ENCODE measurements around the gene VWA3B.

VWA3B gene

DNA sequence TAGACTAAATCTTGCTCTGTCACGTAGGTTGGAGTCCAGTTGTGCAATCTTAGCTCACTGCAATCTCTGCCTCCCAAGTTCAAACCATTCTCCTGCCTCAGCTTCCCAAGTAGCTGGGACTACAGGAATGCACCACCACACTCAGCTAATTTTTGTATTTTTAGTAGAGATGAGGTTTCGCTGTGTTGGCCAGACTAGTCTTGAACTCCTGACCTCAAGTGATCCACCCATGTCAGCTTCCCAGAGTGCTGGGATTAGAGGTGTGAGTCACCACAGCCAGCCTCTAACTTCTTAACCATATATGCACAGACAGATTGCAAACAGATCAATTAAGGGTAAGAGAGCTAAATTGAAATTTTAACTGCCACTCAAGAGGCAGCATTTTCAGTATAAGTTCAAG, 237.2 kb downstream of the VWA3B start:
- in situ Hi-C loops (cut with MboI; ENCODE audit: low sequenced_read_pairs): no loop called here

DNA sequence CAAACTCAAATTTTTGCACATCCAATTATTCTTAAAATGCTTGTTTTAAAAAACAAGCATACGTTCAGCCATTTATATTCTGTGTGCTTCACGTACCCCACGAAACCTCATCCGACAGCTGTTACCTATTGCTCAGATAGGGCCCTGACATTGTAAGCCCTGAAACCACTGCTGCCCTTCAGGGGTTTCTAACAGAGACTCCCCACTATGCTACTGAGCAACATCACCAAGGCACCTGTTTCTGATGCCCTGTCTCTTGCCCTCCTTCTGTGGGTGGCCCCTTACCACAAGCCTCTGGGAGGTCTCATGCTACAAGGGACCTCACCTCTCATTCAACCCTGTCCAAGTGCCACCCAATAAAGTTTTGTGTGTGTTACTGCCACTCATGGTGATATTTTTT, 240.8 kb downstream of the VWA3B start:
- in situ Hi-C loops (cut with MboI; ENCODE audit: low sequenced_read_pairs): no loop called here

- in situ Hi-C loops (cut with MboI; ENCODE audit: low sequenced_read_pairs): no loop called here
These were observed 242.6 kb downstream of the VWA3B start for GRCh38 chr2:98329549-98329948.

- in situ Hi-C loops (cut with MboI; ENCODE audit: low sequenced_read_pairs): no loop called here
These were observed 246.0 kb downstream of the VWA3B start for GRCh38 chr2:98332989-98333388.

DNA sequence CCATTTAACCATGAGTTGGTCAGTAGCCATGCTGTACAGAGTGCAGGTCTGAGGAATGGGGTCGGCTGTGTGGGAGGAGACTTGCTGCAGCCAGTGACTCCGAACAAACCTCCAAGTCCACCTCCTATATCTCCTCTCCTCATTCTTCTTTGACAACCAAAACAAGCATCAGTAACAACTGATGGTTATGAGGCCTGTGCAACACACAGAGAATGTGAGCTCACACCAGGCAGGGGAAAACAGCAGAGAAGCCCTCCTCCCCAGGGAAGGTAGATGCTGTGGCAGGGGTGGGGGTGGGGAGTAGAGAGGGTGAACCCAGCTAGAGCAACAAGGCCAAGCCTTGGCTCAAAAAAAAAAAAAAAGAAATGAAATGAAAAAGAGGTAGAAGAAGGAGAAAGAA, 247.0 kb downstream of the VWA3B start:
- in situ Hi-C loops (cut with MboI; ENCODE audit: low sequenced_read_pairs): no loop called here

- in situ Hi-C loops (cut with MboI; ENCODE audit: low sequenced_read_pairs): no loop called here
These were observed 247.6 kb downstream of the VWA3B start for GRCh38 chr2:98334439-98335078.

GRCh38 chr2:98335271-98335670, 248.3 kb downstream of the VWA3B start:
- in situ Hi-C loops (cut with MboI; ENCODE audit: low sequenced_read_pairs): no loop called here

DNA sequence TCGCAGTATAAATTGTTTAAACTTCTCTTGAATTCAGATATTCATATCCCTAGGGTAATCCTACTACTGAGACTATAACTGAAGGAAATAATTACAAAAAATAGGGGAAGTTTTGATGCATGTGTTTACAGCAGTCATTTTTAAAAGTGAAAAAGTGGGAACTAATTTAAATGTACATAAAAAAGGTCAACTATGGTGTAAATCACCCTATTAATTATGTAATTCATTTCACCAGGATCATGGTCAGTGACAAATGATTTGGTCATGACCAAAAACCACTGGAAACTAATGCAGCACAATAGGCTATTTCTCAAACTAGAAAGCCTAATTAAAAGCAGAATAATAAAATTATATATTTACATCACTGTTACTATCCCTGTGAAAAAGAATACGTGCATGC, 254.3 kb downstream of the VWA3B start:
- in situ Hi-C loops (cut with MboI; ENCODE audit: low sequenced_read_pairs): no loop called here

GRCh38 chr2:98343285-98343684, 256.3 kb downstream of the VWA3B start:
- in situ Hi-C loops (cut with MboI; ENCODE audit: low sequenced_read_pairs): no loop called here

- in situ Hi-C loops (cut with MboI; ENCODE audit: low sequenced_read_pairs): no loop called here
These were observed 259.6 kb downstream of the VWA3B start, which contains the start of gene CNGA3 for GRCh38 chr2:98346311-98347236. TSS of gene CNGA3 (plus strand) at chr2:98346456. CDS start at chr2:98369976, 23,520 bp downstream.

DNA sequence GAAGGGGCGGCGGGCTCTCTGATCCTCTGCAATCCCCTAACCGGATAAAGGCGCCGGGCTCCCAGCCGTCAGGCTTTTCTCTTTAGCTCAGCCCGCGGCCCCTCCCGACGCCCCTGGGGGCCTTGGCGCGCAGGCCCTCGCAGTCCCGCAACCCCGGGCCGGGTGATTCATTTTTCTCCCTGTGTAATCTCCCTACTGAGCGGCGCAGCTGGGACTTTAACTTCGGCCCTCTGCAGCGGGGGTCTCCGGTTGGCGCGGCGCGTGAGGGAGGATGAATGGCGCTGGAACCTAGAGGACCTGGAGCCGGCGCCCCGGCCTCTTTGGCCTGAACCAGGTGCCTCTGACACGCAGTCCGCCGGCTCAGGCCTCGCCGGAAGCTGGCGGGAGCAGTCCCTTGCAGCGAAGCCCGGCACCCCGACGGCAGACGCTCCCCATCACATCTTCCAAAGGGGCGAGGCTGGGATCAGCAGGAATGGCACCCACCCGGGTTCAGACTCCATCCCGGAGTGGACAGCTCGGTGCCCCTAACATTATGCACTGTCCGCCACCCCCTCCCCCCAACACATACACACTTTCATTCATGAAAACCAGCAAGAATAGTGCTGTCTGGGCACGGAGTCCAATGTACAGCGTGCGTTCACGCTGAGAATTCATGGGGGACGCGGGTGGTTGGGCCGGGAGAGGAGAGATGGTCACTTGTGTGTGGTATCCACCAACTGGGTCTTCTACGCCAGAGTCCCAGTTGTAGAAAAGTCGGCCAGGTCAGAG, 260.5 kb downstream of the VWA3B start:
- in situ Hi-C loops (cut with MboI; ENCODE audit: low sequenced_read_pairs): no loop called here

- in situ Hi-C loops (cut with MboI; ENCODE audit: low sequenced_read_pairs): no loop called here
These were observed 261.1 kb downstream of the VWA3B start for GRCh38 chr2:98348066-98348561.

DNA sequence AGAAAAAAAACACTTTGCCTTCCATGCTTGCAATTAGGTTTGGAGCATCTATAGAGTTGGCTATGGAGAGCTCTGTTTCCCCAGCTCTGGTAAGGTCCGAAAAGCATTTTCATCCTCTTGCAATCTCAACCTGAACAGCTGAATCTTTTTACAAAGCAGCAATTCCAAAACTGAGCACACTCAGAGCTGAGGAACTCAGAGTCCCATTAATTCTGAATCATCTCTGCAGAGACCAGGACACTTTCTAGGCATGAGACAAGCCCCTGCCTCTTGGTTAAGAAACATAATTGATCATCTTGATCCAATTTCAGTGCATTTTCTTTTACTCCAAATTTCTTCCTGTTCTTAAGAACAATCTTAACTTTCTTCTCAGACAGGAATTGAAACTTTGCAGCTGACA, 263.4 kb downstream of the VWA3B start:
- in situ Hi-C loops (cut with MboI; ENCODE audit: low sequenced_read_pairs): no loop called here

- in situ Hi-C loops (cut with MboI; ENCODE audit: low sequenced_read_pairs): no loop called here
These were observed 268.9 kb downstream of the VWA3B start for GRCh38 chr2:98355881-98356280.

DNA sequence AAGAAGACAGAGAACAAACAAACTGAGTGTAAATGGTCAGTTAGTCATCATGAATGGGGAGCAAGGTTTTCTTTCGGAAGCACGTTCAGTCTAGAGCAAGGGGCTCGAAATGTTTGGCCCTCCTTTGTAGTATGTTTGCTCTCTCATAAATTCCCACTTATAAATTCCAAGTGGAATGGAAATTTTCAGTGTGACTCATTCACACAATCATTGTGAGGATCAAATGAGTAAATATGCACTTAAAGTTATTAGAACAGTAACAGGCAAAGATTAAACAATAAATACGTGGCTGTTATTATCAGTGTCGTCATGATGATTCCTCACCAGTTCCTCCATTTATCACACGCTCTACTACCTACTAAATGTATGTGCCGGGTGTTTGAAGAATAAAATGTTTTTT, 269.8 kb downstream of the VWA3B start:
- in situ Hi-C loops (cut with MboI; ENCODE audit: low sequenced_read_pairs): no loop called here

DNA sequence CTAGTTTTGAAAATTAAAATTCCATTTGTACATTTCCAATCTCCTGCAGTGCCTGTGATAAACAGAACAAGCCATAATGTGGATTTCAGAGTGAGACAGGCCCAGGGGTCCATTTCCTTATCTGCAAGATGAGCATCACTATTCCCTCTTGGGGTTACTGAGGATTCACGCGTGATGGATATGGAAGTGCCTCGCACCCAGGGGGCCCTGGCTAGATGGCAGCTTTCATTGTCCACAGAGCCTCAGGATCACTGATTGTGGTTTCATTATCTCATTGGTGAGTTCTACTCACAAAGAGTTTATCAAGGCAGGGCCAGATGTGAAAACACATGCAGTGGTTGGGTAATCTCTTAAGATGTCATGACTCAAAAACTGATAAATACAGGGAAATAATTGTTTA, 270.9 kb downstream of the VWA3B start:
- in situ Hi-C loops (cut with MboI; ENCODE audit: low sequenced_read_pairs): no loop called here

GRCh38 chr2:98359986-98360385, 273.0 kb downstream of the VWA3B start:
- in situ Hi-C loops (cut with MboI; ENCODE audit: low sequenced_read_pairs): no loop called here

Measured in HL-60/S4 (cell line).